ENCODE measurements around the gene SLC35F3.

DNA sequence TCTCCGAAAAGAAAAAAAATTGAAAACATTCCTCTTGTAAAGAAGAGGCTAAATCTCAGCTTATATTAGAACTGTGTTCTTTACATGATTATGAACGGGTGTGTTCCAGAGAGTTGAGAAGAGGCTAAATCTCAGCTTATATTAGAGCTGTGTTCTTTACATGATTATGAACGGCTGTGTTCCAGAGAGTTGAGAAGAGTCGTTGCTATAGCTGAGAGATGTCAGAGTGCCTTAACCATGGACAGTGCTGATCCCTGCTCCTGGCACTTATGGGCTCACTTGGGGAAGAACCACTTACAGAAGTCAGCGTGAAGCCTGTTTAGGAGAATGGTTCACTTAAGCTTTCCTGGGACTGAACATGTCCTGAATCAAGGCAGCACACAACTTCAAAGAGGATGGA lies 35.0 kb downstream of the SLC35F3 start:
- TF ChIP-seq, protein P1, sequence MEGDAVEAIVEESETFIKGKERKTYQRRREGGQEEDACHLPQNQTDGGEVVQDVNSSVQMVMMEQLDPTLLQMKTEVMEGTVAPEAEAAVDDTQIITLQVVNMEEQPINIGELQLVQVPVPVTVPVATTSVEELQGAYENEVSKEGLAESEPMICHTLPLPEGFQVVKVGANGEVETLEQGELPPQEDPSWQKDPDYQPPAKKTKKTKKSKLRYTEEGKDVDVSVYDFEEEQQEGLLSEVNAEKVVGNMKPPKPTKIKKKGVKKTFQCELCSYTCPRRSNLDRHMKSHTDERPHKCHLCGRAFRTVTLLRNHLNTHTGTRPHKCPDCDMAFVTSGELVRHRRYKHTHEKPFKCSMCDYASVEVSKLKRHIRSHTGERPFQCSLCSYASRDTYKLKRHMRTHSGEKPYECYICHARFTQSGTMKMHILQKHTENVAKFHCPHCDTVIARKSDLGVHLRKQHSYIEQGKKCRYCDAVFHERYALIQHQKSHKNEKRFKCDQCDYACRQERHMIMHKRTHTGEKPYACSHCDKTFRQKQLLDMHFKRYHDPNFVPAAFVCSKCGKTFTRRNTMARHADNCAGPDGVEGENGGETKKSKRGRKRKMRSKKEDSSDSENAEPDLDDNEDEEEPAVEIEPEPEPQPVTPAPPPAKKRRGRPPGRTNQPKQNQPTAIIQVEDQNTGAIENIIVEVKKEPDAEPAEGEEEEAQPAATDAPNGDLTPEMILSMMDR (IDR thresholded peaks at IDR 0.05) = no peak
- TF ChIP-seq POLR2A (IDR thresholded peaks at IDR 0.05) = no peak

Data from right lobe of liver (tissue), 4 donors.